Panc1 (cell line): ENCODE measurements around the gene IL36B. TPM values are rescaled to one million over a fixed set of nuclear protein-coding genes. Genes with fewer than 3 reads are reported as not detected.

Experiments
- ATAC-seq: fragments of 200-7000 bp; cut with Tn5 transposase; 2 replicates; pipeline ENCODE4 v1.9.1; 2020; ENCODE audit warnings: mild to moderate bottlenecking, moderate library complexity
- BruUV-seq: library from RNA; stranded (reverse); fragments of 400-500 nt; replicated peaks from 2 replicates; lab custom pipeline; 2021; lab: Mats Ljungman, UMichigan
- CTCF ChIA-PET: fragments of 300-600 bp; sonication (Branson Sonifier 250); formaldehyde crosslinking; loops from one replicate; lab custom pipeline; 2022; ENCODE audit warnings: antibody characterized with exemption; lab: Charles Lee
- POLR2A ChIA-PET: fragments of 300-600 bp; sonication (Branson Sonifier 250); formaldehyde crosslinking; loops from one replicate; lab custom pipeline; 2022; ENCODE audit warnings: antibody characterized with exemption; lab: Charles Lee
- DNase-seq: peaks from one replicate; pipeline ENCODE4 v3.0.0-alpha.2; 2010; ENCODE audit warnings: low read depth, low spot score
- H3K27ac ChIP-seq: 2 replicates; pipeline ENCODE4 v1.5.1; 2011; ENCODE audit warnings: mild to moderate bottlenecking, low read length, inconsistent platforms
- H3K27me3 ChIP-seq: fragments of 200-500 bp; sonication (Bioruptor generic); 2 replicates; pipeline ENCODE4 v1.6.0; 2014; ENCODE audit warnings: low read length, inconsistent platforms; ENCODE audit not compliant: control insufficient read depth, insufficient read depth
- H3K36me3 ChIP-seq: fragments of 200-500 bp; sonication (Bioruptor generic); 2 replicates; pipeline ENCODE4 v1.5.1; 2014; ENCODE audit warnings: inconsistent platforms, mild to moderate bottlenecking, low read length, moderate library complexity; ENCODE audit not compliant: control insufficient read depth, insufficient read depth
- H3K4me1 ChIP-seq: 2 replicates; pipeline ENCODE4 v1.5.1; 2011; ENCODE audit warnings: inconsistent platforms, mild to moderate bottlenecking, low read length, moderate library complexity; ENCODE audit not compliant: control insufficient read depth, insufficient read depth
- H3K4me3 ChIP-seq, 2 experiments: 2 replicates each; pipeline ENCODE4 v1.5.1; 2011 to 2012; ENCODE audit warnings: low read depth in 2 of 2, low read length in 2 of 2, mild to moderate bottlenecking in 2 of 2, inconsistent platforms in 1 of 2, moderate library complexity in 1 of 2
- H3K9me3 ChIP-seq: fragments of 200-500 bp; sonication (Bioruptor generic); 2 replicates; pipeline ENCODE4 v1.5.1; 2014; ENCODE audit warnings: low read depth, mild to moderate bottlenecking, inconsistent platforms, low read length, moderate library complexity; ENCODE audit not compliant: control insufficient read depth, insufficient read depth
- CTCF ChIP-seq: fragments of 450-650 bp; IDR thresholded peaks from 2 replicates; pipeline ENCODE4 v1.5.1; 2017; ENCODE audit warnings: mild to moderate bottlenecking
- POLR2AphosphoS5 ChIP-seq: IDR thresholded peaks from 2 replicates; pipeline ENCODE4 v1.6.1; 2012; ENCODE audit warnings: mild to moderate bottlenecking, low read depth, low read length, moderate library complexity
- REST ChIP-seq, 2 experiments: IDR thresholded peaks; 2 replicates each; pipeline ENCODE4 v1.6.1; 2011 to 2012; ENCODE audit warnings: low read depth in 2 of 2, control low read depth in 1 of 2, low read length in 1 of 2, mild to moderate bottlenecking in 1 of 2, moderate library complexity in 1 of 2; ENCODE audit not compliant: insufficient read depth in 1 of 2
- SIN3A ChIP-seq: IDR thresholded peaks from 2 replicates; pipeline ENCODE4 v1.6.1; 2012; ENCODE audit warnings: low read depth, mild to moderate bottlenecking, low read length, moderate library complexity, borderline replicate concordance; ENCODE audit not compliant: insufficient read depth
- TCF7L2 ChIP-seq: IDR thresholded peaks from 2 replicates; pipeline ENCODE4 v1.6.1; 2011; ENCODE audit warnings: mild to moderate bottlenecking, low read depth, low read length, inconsistent platforms
- in situ Hi-C: cut with HindIII; loops from 2 replicates; pipeline ENCODE4 v1.10.0; 2016; ENCODE audit warnings: low sequenced_read_pairs, low pct_unique_long_range_greater_than_20kb
- intact Hi-C: fragments of 100-400 bp; cut with micrococcal nuclease; formaldehyde crosslinking; loops from one replicate; pipeline ENCODE4 v1.10.0; 2022; ENCODE audit not compliant: unreplicated experiment
- total RNA-seq: library from RNA; stranded (reverse); gene quantifications from one replicate; pipeline ENCODE4 v1.2.1, GENCODE V29; 2021; ENCODE audit not compliant: unreplicated experiment

IL36B gene
- total RNA-seq, 1 experiment from 2014 or later = not detected

- POLR2A ChIA-PET = no interaction called here
- CTCF ChIA-PET = no interaction called here
Measured at GRCh38 chr2:113075030-113075429, 22.4 kb upstream of the IL36B start.

GRCh38 chr2:113073325-113073834 lies 20.7 kb upstream of the IL36B start:
- H3K36me3 ChIP-seq = no peaks in the 10 kb centered on the region
- intact Hi-C loops = no loop called here
- BruUV-seq = no TSS peak
- ChIA-PET CTCF (no interaction called here), POLR2A (no interaction called here)
- in situ Hi-C loops = no loop called here
- H3K4me3 ChIP-seq = no peak overlapping the region
- H3K27ac ChIP-seq = no peak overlapping the region
- ATAC-seq (no peak), DNase-seq (no peak)
- no peak for TF ChIP-seq REST (IDR thresholded peaks at IDR 0.05; ENCODE audit: insufficient read depth in 1 of 2, low read depth in 2 of 2, low read length in 1 of 2)
- no peak for TF ChIP-seq POLR2AphosphoS5
- no peak for TF ChIP-seq SIN3A
- no peak for TF ChIP-seq CTCF
- TF ChIP-seq TCF7L2 = no peak
- H3K27me3 ChIP-seq = peaks cover 5% of the 10 kb centered on the region; the same call in 1 of the 2 replicates
- no peaks in the 10 kb centered on the region; the same call in 1 of the 2 replicates for H3K4me1 ChIP-seq
- H3K9me3 ChIP-seq = no peaks in the 10 kb centered on the region

More at GRCh38 chr2:113075030-113075429, 22.4 kb upstream of the IL36B start:
- Histone ChIP-seq H3K9me3 (no peaks in the 10 kb centered on the region), H3K36me3 (no peaks in the 10 kb centered on the region), H3K27me3 (0 out of 2 replicates have a peak, but pooled peaks cover 2% of the 10 kb centered on the region), H3K4me3 (no peak overlapping the region), H3K4me1 (no peaks in the 10 kb centered on the region; the same call in 1 of the 2 replicates), H3K27ac (no peak overlapping the region)
- intact Hi-C loops = no loop called here
- ATAC-seq (no peak), DNase-seq (no peak)
- no TSS peak for BruUV-seq
- TF ChIP-seq CTCF = no peak
- no peak for TF ChIP-seq TCF7L2
- no peak for TF ChIP-seq SIN3A
- no peak for TF ChIP-seq REST (IDR thresholded peaks at IDR 0.05; ENCODE audit: insufficient read depth in 1 of 2, low read depth in 2 of 2, low read length in 1 of 2)
- no peak for TF ChIP-seq POLR2AphosphoS5
- in situ Hi-C loops = no loop called here
